ENCODE results near the gene CHST7. TPM values are rescaled to one million over a fixed set of nuclear protein-coding genes. Genes with fewer than 3 reads are reported as not detected.

The CHST7 gene
- total and polyA plus RNA-seq, 2 of the 8 experiments (the other 6 are each of a cell fraction or from before 2014, with no cell fraction given) = 7.9 to 14.1 TPM

DNA sequence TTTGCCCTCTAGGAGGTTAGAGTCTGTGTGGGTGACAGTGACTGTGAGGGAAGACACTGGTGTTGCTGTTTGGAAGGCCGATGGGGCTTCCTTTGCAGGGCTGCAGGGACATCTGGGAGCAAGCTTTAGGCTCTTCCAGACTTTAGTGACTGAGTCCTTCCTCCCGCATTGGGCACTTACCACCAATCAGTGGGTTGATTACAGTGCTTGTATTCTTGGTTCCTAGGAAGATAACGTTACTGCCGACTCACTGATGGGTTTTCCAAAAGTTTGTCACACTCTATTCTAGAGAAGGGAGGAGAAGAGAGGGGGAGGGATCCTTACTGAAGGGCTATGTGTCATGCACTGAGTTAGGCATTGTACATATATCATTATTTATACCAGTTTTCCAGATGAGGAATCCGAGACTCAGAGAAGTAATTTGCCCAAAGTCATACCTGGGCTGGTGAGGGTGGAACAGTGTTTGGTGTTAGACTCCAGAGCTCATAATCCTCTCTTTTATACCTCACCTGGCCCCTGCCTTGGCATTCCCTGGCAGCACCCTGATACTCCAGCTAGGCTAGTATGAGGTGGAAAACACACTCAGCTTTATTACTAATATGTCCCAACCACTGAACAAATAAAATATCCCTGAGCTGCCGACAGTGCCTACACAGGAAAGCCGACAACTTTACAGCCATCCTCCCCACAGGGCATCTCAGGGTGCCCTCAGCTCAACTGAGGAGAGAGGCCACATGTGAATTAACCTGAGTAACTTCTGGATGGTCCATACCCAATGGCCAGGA is 3.8 kb downstream of the CHST7 start (continued):
- TF ChIP-seq TCF12 (IDR thresholded peaks at IDR 0.05; ENCODE audit: low read depth, low read length) = no peak
- no peak for TF ChIP-seq BCL11A (IDR thresholded peaks at IDR 0.05; ENCODE audit: low read depth in 2 of 2, low read length in 2 of 2)
- no peak for TF ChIP-seq TAF7 (optimal IDR thresholded peaks at IDR 0.05; ENCODE audit: borderline replicate concordance, low read depth, low read length)
- no peak for TF ChIP-seq KDM5A (IDR thresholded peaks at IDR 0.05; ENCODE audit: low read length)
- no peak for TF ChIP-seq SIRT6 (IDR thresholded peaks at IDR 0.05; ENCODE audit: low read length)
- no peak for TF ChIP-seq BACH1 (IDR thresholded peaks at IDR 0.05; ENCODE audit: low read length)
- no peak for TF ChIP-seq NANOG (IDR thresholded peaks at IDR 0.05; ENCODE audit: insufficient read depth, low read depth, low read length, poor library complexity, severe bottlenecking)

All from H1 (cell line).